ENCODE measurements around the gene SLC17A9.
A peak's percentile ranks its signal among the peaks of the same experiment; 100 is the strongest.

Gene SLC17A9

GRCh38 chr20:63006540-63007359 lies 54.2 kb downstream of the SLC17A9 start, which contains the start of gene BHLHE23:
Gene BHLHE23, minus strand, starts transcription at chr20:63006964. Its CDS starts 190 bp downstream, at chr20:63006774.
- POLR2A ChIA-PET (ENCODE audit: low non-redundant PET): no interaction called here
- CTCF ChIA-PET: interaction anchor here (0.7 to 2.7 kb wide), 5 partner anchors 27 to 103 kb away, joined by 3 to 16 read pairs (median 4); no protein-coding TSS in a partner anchor
- DNase-seq (ENCODE audit: low spot score): no peak
- H3K27ac ChIP-seq: no peak within 1 kb of the TSS
- no peak for TF ChIP-seq CTCF (conservative IDR thresholded peaks at IDR 0.05; ENCODE audit: low read depth)

DNA sequence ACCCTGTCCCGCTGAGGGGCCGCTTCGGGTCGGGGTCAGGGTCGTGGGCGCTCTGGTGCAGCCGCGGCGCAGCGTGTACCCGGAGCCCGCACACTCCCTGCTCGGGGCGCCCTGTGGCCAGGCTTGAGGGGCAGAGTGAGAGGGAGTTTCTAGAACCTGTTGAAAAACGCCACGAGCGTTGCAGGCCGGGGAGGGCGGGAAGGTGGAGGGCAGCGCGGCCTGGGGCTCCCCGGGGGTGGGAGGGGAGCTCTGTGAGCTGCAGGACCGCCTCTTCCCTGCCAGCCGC lies 54.8 kb downstream of the SLC17A9 start:
- CTCF ChIA-PET: interaction anchor here (0.8 to 2.7 kb wide), 2 partner anchors 27 to 35 kb away, joined by 4 to 16 read pairs; no protein-coding TSS in a partner anchor
- POLR2A ChIA-PET (ENCODE audit: low non-redundant PET): no interaction called here
- TF ChIP-seq CTCF (conservative IDR thresholded peaks at IDR 0.05; ENCODE audit: low read depth): no peak

DNA sequence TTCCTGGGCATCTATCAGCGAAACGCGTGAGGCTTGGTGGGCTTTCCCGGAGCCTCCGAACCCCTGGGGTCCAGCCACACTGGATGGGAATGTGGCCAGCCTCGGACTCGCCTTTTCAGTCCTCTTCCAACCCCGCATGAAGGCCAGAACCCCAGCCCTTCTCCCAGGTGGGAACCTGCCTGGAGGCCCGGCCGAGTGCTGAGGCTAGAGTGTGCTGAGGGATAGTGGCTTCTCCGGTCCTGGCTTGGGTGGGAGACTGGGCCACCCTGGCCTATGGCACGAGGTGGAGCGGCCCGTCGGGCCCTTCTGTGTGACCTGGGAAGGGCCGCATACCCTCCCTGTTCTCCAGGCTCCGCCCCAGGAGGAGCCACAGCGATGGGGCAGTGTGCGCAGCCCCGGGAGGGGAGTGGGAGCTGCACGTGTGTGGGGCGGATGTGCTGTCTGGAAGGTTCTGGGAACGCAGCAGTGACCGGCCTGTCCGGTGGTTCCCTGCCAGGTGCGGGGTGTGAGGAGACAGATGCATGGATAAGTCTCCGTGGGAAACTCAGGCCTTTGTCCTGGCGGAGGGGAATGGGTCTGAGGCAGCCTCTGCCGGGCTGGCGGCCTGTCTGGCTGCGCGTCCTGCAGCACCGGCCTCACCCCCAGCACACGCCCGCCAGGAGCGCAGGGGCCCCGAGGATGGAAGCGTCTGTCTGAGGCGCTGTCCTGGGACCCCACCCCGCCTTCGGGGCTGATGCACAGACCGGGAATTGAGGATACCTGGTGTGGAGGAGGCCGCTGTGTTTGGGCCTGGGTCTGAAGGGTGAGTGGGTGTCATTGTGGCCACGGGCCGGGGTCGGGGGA lies 55.4 kb downstream of the SLC17A9 start:
- ChIA-PET POLR2A (ENCODE audit: low non-redundant PET) (no interaction called here), CTCF (interaction anchor here (0.6 to 2.7 kb wide), 13 partner anchors 17 to 179 kb away, joined by 3 to 19 read pairs (median 8); no protein-coding TSS in a partner anchor)
- no peak for DNase-seq (ENCODE audit: low spot score)
- no peak for TF ChIP-seq CTCF (conservative IDR thresholded peaks at IDR 0.05; ENCODE audit: low read depth)
- H3K27ac ChIP-seq: no peak overlapping the region

More for the DNA sequence above, 54.8 kb downstream of the SLC17A9 start:
- no peak for DNase-seq (ENCODE audit: low spot score)
- H3K27ac ChIP-seq: no peak overlapping the region

DNA sequence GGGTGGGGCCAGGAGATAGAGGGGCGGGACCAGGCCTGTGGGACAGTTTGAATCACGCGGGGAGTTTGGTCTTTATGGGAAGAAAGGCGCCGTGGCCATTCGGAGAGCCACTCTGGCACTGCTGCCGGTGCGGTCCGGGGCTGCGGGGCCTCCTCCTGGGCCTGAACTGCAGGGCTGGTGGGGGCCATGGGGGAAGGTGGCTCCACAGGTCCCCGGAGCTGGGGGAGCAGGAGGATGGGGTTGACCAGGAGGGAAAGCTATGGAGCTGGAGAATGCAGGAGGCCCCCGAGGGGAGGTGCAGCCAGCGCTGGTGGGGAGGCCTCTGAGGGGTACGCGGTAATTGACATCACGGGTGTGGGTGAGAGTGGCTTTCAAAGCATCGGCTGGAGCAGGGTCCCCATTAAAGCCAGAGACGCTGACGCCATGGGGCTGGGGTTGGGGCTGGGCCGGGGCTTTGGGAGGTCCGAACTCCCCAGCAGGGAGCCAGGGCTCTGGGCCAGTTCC lies 56.1 kb downstream of the SLC17A9 start:
- ChIA-PET POLR2A (ENCODE audit: low non-redundant PET) (no interaction called here), CTCF (interaction anchor here (0.6 to 2.3 kb wide), 37 partner anchors 10 to 529 kb away, joined by 3 to 26 read pairs (median 5); partner anchors contain the start of gene PTK6)
- DNase-seq (ENCODE audit: low spot score): no peak
- no peak overlapping the region for H3K27ac ChIP-seq
- TF ChIP-seq CTCF (conservative IDR thresholded peaks at IDR 0.05; ENCODE audit: low read depth): no peak

- peak; percentile 98 for TF ChIP-seq CTCF (conservative IDR thresholded peaks at IDR 0.05; ENCODE audit: low read depth)
- no peak overlapping the region for H3K27ac ChIP-seq
- DNase-seq (ENCODE audit: low spot score): peak; percentile 96
- ChIA-PET POLR2A (ENCODE audit: low non-redundant PET) (no interaction called here), CTCF (interaction anchor here (0.6 to 2.3 kb wide), 40 partner anchors 10 to 528 kb away, joined by 3 to 26 read pairs (median 4); partner anchors contain the start of gene PTK6)
Measured at GRCh38 chr20:63009045-63009961, 56.8 kb downstream of the SLC17A9 start.
